ENCODE results near the gene TMIE. TPM values are rescaled to one million over a fixed set of nuclear protein-coding genes. Genes with fewer than 3 reads are reported as not detected.

Gene TMIE
- total RNA-seq, 1 experiment from 2014 or later: not detected

- no peak for DNase-seq
- H3K4me3 ChIP-seq: no peak overlapping the region
- H3K9me3 ChIP-seq: no peaks in the 10 kb centered on the region
- H3K27me3 ChIP-seq: no peaks in the 10 kb centered on the region
- H3K36me3 ChIP-seq: no peaks in the 10 kb centered on the region
Observed at GRCh38 chr3:46667061-46667621, 34.1 kb upstream of the TMIE start.

- Histone ChIP-seq H3K9me3 (no peaks in the 10 kb centered on the region), H3K36me3 (no peaks in the 10 kb centered on the region), H3K27me3 (no peaks in the 10 kb centered on the region), H3K4me3 (no peak overlapping the region)
- no peak for DNase-seq
Observed at GRCh38 chr3:46667657-46668056, 33.5 kb upstream of the TMIE start.

- Histone ChIP-seq H3K4me3 (no peak overlapping the region), H3K27me3 (no peaks in the 10 kb centered on the region), H3K9me3 (no peaks in the 10 kb centered on the region), H3K36me3 (no peaks in the 10 kb centered on the region)
- DNase-seq: no peak
Observed at GRCh38 chr3:46668116-46668515, 33.1 kb upstream of the TMIE start.

- DNase-seq: no peak
- H3K36me3 ChIP-seq: no peaks in the 10 kb centered on the region
Observed at GRCh38 chr3:46668591-46668990, 32.6 kb upstream of the TMIE start.

DNA sequence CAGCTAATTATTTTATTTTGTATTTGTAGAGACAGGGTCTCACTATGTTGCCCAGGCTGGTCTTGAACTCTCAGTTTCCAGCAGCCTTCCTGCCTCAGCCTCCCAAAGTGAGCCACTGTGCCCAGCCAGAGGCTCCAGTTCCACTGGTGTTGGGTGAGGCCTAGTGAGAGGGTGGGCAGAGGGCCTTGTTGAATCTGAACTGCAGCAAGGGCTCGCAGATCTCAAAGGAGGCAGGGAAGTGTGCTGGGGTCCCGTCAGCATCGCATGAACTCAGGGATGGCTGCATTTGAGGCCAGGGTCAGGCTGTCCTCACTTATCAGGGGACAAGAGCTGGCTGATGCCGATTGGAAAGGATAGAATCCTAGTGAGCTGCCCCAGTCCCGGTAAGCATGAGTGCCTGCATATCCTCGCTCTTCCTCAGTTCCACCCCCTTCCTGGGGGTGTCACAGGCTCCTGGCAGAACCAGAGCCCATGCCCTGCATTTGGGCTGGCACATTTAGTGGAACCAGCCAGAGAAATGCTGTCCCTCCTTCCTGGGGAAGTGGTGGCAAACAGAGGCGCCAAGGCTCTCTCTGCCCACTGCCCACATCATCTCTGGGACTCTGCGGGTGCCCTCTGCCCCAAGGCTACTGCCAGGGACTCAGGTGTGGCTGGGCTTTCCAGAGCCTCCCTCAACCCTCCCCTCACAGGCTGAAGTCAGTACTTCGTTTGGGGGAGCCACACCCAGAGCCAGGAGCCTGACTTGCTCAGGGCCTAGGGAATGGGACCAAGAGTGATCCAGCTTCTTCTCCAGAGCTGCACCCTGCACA lies 31.8 kb upstream of the TMIE start:
- Histone ChIP-seq H3K9me3 (no peaks in the 10 kb centered on the region), H3K4me3 (no peak overlapping the region), H3K27me3 (no peaks in the 10 kb centered on the region), H3K36me3 (no peaks in the 10 kb centered on the region)
- DNase-seq: no peak

More at GRCh38 chr3:46668591-46668990, 32.6 kb upstream of the TMIE start:
- no peak overlapping the region for H3K4me3 ChIP-seq
- H3K27me3 ChIP-seq: no peaks in the 10 kb centered on the region
- no peaks in the 10 kb centered on the region for H3K9me3 ChIP-seq

- no peaks in the 10 kb centered on the region for H3K27me3 ChIP-seq
- no peak for DNase-seq
- H3K4me3 ChIP-seq: no peak overlapping the region
- no peaks in the 10 kb centered on the region for H3K36me3 ChIP-seq
- no peaks in the 10 kb centered on the region for H3K9me3 ChIP-seq
Observed at GRCh38 chr3:46670000-46670890, 30.9 kb upstream of the TMIE start.

DNA sequence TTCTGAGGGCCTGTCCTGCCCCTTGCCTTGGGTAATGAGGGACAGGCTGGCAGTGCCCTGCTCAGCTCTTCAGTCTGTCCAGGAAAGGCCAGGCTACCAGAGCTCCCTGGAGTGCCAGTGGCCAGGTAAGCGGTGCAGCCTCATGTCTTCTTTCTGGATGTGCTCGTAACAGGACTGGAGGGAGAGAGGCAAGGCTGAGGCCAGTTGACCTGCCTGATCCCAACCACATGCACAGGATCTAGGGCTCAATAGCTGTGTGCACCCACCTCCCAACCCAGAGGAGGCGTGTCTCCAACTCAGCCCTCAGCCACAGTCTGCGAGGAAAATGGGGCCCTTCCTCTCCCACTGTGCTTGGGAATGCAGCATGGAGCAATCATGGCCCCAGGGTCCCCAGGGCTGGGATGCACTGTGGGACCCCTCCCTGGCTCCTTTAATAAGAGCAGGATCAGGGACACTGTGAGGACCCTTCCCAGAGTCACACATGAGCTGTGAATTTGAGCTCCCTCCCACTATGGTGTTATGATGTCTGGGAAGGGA lies 30.2 kb upstream of the TMIE start:
- DNase-seq: no peak
- Histone ChIP-seq H3K36me3 (no peaks in the 10 kb centered on the region), H3K9me3 (no peaks in the 10 kb centered on the region), H3K27me3 (no peaks in the 10 kb centered on the region), H3K4me3 (no peak overlapping the region)

DNA sequence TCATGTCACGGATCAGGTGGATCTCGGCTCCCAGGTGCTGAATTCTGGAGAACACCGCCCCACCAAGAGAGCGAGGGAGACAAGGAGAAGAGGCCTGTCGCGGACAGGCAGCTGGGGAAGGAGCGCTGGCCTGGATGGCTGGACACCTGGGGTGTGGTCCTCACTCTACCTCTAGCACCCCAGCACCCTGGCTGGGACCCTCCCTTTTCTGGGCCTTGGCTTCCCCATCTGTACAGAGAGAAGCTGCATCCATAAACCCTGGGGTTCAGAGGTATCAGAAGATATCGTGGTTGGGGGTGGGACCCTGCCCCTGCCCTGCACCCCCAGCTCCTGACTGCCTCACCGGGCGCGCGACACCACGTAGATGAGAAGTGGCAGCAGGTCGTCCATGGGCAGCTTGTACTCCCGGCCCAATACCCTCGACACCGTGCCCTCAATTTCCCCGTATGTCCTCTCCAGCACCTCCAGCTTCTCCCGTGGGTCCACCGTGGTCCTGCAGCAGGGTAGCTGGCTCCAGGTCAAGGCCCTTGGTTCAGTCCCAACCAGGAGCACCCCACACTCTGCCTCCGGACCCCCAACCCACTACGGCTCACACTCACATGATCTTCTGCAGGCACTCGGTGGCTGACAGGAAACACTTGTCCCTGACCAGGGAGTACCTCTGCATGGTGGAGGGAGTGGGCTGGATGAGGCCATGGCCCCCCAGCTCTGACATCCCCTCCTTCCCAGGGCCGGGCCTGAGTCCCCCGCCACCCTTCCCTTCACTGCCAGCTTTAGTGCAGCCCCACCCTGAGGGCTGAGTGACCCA lies 29.4 kb upstream of the TMIE start:
- no peaks in the 10 kb centered on the region for H3K36me3 ChIP-seq
- no peaks in the 10 kb centered on the region for H3K27me3 ChIP-seq
- H3K4me3 ChIP-seq: no peak overlapping the region
- no peak for DNase-seq
- no peaks in the 10 kb centered on the region for H3K9me3 ChIP-seq

GRCh38 chr3:46672349-46672695 lies 28.9 kb upstream of the TMIE start:
- H3K36me3 ChIP-seq: no peaks in the 10 kb centered on the region
- no peaks in the 10 kb centered on the region for H3K27me3 ChIP-seq
- no peak overlapping the region for H3K4me3 ChIP-seq
- no peaks in the 10 kb centered on the region for H3K9me3 ChIP-seq
- DNase-seq: no peak

DNA sequence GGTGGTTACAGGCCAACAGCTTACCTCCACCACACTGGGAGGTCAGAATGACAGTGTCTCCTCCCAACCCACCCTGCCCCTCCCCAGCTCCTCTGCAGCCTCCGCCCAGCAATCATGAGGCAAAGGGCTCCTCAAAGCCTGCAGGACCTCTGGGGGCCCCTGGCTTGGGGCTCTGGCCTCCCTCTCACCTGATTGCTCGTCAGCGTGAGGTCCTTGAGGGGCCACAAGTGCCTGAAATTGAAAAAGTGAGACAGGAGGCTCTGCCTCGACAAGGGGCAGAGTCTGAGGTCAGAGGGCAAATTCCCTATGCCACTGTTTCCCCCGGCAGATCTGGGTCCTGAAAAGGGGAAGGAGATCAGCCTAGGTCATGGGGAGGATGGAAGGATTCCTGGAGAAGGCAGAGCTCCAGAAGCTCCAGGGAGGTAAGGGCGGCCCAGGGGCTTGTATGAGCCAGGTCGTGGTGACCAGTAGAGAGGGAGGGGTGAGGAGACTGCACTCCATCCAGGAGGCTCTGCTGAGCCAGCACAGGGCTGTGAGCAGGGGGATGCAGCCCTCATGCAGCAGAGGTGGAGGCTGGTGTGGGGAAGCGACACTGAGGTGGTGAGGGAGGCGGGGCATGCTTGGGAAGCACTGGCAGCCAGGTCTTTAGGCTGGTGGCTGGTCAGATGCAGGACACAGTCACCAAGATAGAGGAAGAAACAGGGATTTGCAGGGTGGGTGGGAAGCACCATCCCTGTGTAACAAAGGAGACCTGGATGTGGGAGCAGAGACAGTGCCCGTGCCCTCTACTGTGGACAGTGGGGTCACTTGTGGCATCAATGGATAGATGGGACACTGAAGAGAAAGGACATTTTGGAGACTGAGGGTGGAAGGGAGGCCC lies 27.8 kb upstream of the TMIE start:
- no peaks in the 10 kb centered on the region for H3K9me3 ChIP-seq
- no peak overlapping the region for H3K4me3 ChIP-seq
- H3K27me3 ChIP-seq: no peaks in the 10 kb centered on the region
- H3K36me3 ChIP-seq: no peaks in the 10 kb centered on the region
- no peak for DNase-seq

- Histone ChIP-seq H3K27me3 (no peaks in the 10 kb centered on the region), H3K36me3 (no peaks in the 10 kb centered on the region), H3K4me3 (no peak overlapping the region), H3K9me3 (no peaks in the 10 kb centered on the region)
- DNase-seq: no peak
Observed at GRCh38 chr3:46674031-46674845, 27.0 kb upstream of the TMIE start.

DNA sequence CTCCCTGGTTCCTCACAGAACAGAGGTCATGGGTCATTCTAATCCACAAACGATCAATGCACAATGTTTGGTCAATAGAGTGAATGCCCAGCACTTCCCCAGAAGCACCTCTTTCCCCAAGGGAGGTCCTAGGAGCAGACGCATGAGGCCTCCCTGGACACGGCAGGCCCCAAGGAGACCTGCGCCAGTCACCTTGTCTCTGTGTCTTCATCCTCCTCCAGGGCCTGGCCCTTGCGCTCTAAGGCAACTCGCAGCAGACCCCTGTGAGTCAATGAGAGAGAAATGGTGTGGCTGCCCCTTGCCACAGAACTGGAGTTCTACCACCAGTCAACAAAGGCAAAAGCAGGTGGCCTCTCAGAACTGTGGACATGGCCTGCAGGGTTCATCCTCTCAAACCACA lies 25.8 kb upstream of the TMIE start:
- Histone ChIP-seq H3K4me3 (no peak overlapping the region), H3K27me3 (no peaks in the 10 kb centered on the region), H3K9me3 (no peaks in the 10 kb centered on the region), H3K36me3 (no peaks in the 10 kb centered on the region)
- no peak for DNase-seq

DNA sequence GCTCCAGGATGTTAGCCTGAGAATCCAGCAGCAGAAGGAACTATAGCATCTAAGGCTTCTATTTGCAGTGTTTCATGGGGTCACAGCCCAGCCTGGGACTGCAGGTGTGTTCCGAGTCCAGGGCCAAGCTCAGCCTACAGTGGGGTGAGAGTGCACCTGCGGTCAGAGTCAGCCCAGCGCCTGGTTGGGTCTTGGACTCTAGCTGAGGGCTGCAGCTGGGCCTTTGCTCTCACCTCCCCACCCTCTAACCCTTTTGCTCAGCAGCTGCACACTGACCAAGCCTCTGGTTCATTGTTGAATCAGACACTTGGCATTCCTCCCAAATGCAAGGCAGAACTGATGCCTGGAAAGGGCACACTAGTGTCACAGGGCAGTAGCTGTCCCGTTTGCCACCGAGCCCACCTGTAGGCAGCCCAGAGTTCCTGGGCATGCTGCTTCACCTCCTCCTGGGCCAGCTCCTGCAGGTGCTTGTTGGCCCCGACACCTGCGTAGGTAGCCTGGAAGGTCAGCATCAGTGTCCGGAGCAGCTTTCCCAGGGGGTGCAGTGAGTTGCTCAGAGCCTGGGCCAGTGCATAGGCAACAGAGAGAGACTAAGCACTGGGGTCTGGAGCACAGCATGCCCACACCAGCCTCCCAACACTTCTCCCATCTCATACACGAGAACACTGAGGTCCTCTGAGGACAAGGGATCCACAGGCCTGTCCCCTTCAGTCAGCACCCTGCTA lies 25.2 kb upstream of the TMIE start:
- Histone ChIP-seq H3K9me3 (no peaks in the 10 kb centered on the region), H3K4me3 (no peak overlapping the region), H3K36me3 (no peaks in the 10 kb centered on the region), H3K27me3 (no peaks in the 10 kb centered on the region)
- DNase-seq: peak; percentile 32

GRCh38 chr3:46676601-46677410 lies 24.4 kb upstream of the TMIE start:
- H3K36me3 ChIP-seq: no peaks in the 10 kb centered on the region
- no peaks in the 10 kb centered on the region for H3K27me3 ChIP-seq
- H3K9me3 ChIP-seq: no peaks in the 10 kb centered on the region
- DNase-seq: no peak
- H3K4me3 ChIP-seq: no peak overlapping the region

Measured in MG63 (cell line).